ENCODE results near the gene PMF1. TPM values are rescaled to one million over a fixed set of nuclear protein-coding genes. Genes with fewer than 3 reads are reported as not detected.

PMF1 gene
- total and polyA plus RNA-seq, 2 of the 13 experiments (the other 11 are each of a cell fraction or from before 2014, with no cell fraction given) = 72.5 to 89.0 TPM

GRCh38 chr1:156193488-156194299 is 19.1 kb upstream of the PMF1 start, which contains the start of gene SLC25A44:
TSS of gene SLC25A44 (plus strand) at chr1:156194104. CDS start at chr1:156199848, 5,744 bp downstream.
- Histone ChIP-seq H4K20me1 (ENCODE audit: insufficient read depth, low read length) (no peaks in the 10 kb centered on the region), H3K27ac (ENCODE audit: extremely low read length, insufficient read depth, low read length) (peak within 1 kb of the TSS; percentile 61), H3K9me3 (ENCODE audit: low read length) (peaks cover 8% of the 10 kb centered on the region), H3K27me3 (ENCODE audit: control insufficient read depth in 1 of 2, insufficient read depth in 2 of 2, low read length in 2 of 2) (no peaks in the 10 kb centered on the region; a peak in 2 of 5 replicates), H3K9ac (ENCODE audit: insufficient read depth, low read depth, low read length) (peak within 1 kb of the TSS; percentile 79), H3K79me2 (ENCODE audit: insufficient read depth, low read length) (peaks cover 36% of the 10 kb centered on the region), H2AFZ (ENCODE audit: low read length) (no peak within 1 kb of the TSS), H3K36me3 (replicated peaks in 1 of 2; ENCODE audit: control insufficient read depth in 1 of 2, insufficient read depth in 2 of 2, low read length in 2 of 2) (peaks cover 0 to 4% of the 10 kb centered on the region in 2 experiments; a peak in 2 of 5 replicates), H3K4me2 (ENCODE audit: low read depth, low read length) (peak within 1 kb of the TSS; percentile 90), H3K4me3 (replicated peaks in 1 of 3; ENCODE audit: insufficient read depth in 1 of 3, low read depth in 2 of 3, low read length in 3 of 3) (peak within 1 kb of the TSS; percentile 81 to 97 (median 97)), H3K4me1 (ENCODE audit: insufficient read depth, low read length) (peaks cover 83% of the 10 kb centered on the region)
- CTCF ChIA-PET (ENCODE audit: low intra/inter-chr PET ratio, low total read pairs) = interaction anchor here (0.7 kb wide), 1 partner anchor 19 kb away, joined by 3 read pairs; the partner anchor contains the start of gene PMF1
- in situ Hi-C loops (cut with HindIII; ENCODE audit: extremely low pct_ligation_motif_present, low pct_unique_long_range_greater_than_20kb) (no loop called here), intact Hi-C loops (cut with micrococcal nuclease; ENCODE audit: unreplicated experiment) (no loop called here)
- BruUV-seq (replicated peaks) = no TSS peak
- peak; percentile 100 for FAIRE-seq
- POLR2A ChIA-PET = interaction anchor here (0.6 to 2.5 kb wide), 10 partner anchors 9 to 89 kb away, joined by 3 to 32 read pairs (median 4); partner anchors contain the start of gene PMF1
- 56% methylated on average over 42 of the region's 59 CpGs for WGBS (ENCODE audit: low lambda C conversion rate)
- ATAC-seq = peak; percentile 97
- peak; percentile 96 for DNase-seq (ENCODE audit: low spot score)
- TF ChIP-seq ZHX1 (CRISPR knock-in tag; IDR thresholded peaks at IDR 0.05; ENCODE audit: low read depth) (peak; percentile 60; the same call in 1 of the 2 replicates), ZMAT5 (CRISPR knock-in tag; IDR thresholded peaks at IDR 0.05; ENCODE audit: borderline replicate concordance, low read depth) (no peak), PRMT3 (CRISPR knock-in tag; IDR thresholded peaks at IDR 0.05; ENCODE audit: borderline replicate concordance, low read depth) (no peak), GATAD1 (CRISPR knock-in tag; IDR thresholded peaks at IDR 0.05) (peak; percentile 91), IRF9 (CRISPR knock-in tag; IDR thresholded peaks at IDR 0.05; ENCODE audit: borderline replicate concordance) (0 out of 2 replicates have a peak, but pooled peaks have one; percentile 42), SALL1 (CRISPR knock-in tag; IDR thresholded peaks at IDR 0.05) (peak; percentile 53; the same call in 1 of the 2 replicates), ZNF33A (CRISPR knock-in tag; IDR thresholded peaks at IDR 0.05; ENCODE audit: borderline replicate concordance) (no peak), BCL6 (CRISPR knock-in tag; IDR thresholded peaks at IDR 0.05) (0 out of 2 replicates have a peak, but pooled peaks have one; percentile 9), ZSCAN12 (CRISPR knock-in tag; IDR thresholded peaks at IDR 0.05) (no peak), POLR2G (IDR thresholded peaks at IDR 0.05; ENCODE audit: low read depth, low read length) (peak; percentile 80), KDM5A (IDR thresholded peaks at IDR 0.05; ENCODE audit: borderline replicate concordance, low read length) (peak; percentile 89)
- TF ChIP-seq, protein P1, sequence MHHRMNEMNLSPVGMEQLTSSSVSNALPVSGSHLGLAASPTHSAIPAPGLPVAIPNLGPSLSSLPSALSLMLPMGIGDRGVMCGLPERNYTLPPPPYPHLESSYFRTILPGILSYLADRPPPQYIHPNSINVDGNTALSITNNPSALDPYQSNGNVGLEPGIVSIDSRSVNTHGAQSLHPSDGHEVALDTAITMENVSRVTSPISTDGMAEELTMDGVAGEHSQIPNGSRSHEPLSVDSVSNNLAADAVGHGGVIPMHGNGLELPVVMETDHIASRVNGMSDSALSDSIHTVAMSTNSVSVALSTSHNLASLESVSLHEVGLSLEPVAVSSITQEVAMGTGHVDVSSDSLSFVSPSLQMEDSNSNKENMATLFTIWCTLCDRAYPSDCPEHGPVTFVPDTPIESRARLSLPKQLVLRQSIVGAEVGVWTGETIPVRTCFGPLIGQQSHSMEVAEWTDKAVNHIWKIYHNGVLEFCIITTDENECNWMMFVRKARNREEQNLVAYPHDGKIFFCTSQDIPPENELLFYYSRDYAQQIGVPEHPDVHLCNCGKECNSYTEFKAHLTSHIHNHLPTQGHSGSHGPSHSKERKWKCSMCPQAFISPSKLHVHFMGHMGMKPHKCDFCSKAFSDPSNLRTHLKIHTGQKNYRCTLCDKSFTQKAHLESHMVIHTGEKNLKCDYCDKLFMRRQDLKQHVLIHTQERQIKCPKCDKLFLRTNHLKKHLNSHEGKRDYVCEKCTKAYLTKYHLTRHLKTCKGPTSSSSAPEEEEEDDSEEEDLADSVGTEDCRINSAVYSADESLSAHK (CRISPR knock-in tag; IDR thresholded peaks at IDR 0.05; ENCODE audit: borderline replicate concordance) = no peak
- TF ChIP-seq, protein P2, sequence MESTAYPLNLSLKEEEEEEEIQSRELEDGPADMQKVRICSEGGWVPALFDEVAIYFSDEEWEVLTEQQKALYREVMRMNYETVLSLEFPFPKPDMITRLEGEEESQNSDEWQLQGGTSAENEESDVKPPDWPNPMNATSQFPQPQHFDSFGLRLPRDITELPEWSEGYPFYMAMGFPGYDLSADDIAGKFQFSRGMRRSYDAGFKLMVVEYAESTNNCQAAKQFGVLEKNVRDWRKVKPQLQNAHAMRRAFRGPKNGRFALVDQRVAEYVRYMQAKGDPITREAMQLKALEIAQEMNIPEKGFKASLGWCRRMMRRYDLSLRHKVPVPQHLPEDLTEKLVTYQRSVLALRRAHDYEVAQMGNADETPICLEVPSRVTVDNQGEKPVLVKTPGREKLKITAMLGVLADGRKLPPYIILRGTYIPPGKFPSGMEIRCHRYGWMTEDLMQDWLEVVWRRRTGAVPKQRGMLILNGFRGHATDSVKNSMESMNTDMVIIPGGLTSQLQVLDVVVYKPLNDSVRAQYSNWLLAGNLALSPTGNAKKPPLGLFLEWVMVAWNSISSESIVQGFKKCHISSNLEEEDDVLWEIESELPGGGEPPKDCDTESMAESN (CRISPR knock-in tag; conservative IDR thresholded peaks at IDR 0.05) = peak; percentile 72; the same call in 1 of the 2 replicates

Data from HepG2 (cell line).